Liver (tissue), 9 donors: ENCODE data around the gene WDR31. TPM values are rescaled to one million over a fixed set of nuclear protein-coding genes. Genes with fewer than 3 reads are reported as not detected.

Experiments
- DNase-seq: peaks from one replicate; pipeline ENCODE4 v3.0.0-alpha.2; 2017; ENCODE audit warnings: low spot score
- H3K27ac ChIP-seq, 2 donors: one replicate each; pipeline ENCODE4 v1.7.0; 2013; ENCODE audit warnings: inconsistent platforms in 2 of 2, low read length in 2 of 2, control low read depth in 1 of 2, low read depth in 1 of 2, mild to moderate bottlenecking in 1 of 2
- H3K27me3 ChIP-seq, 4 donors: one replicate each; pipeline versions ENCODE4 v1.6.1 to v1.7.0; 2013; ENCODE audit warnings: low read length in 3 of 4, inconsistent platforms in 1 of 4, mild to moderate bottlenecking in 1 of 4, moderate library complexity in 1 of 4; ENCODE audit not compliant: control insufficient read depth in 4 of 4, insufficient read depth in 4 of 4
- H3K36me3 ChIP-seq, 4 donors: one replicate each; pipeline versions ENCODE4 v1.6.1 to v1.7.0; 2013; ENCODE audit warnings: low read length in 3 of 4, mild to moderate bottlenecking in 3 of 4, low read depth in 1 of 4, moderate library complexity in 1 of 4; ENCODE audit not compliant: control insufficient read depth in 4 of 4, insufficient read depth in 3 of 4
- H3K4me1 ChIP-seq, 4 donors: one replicate each; pipeline versions ENCODE4 v1.6.1 to v1.7.0; 2013; ENCODE audit warnings: low read length in 3 of 4, mild to moderate bottlenecking in 3 of 4, moderate library complexity in 1 of 4; ENCODE audit not compliant: control insufficient read depth in 4 of 4, insufficient read depth in 4 of 4
- H3K4me3 ChIP-seq, 3 donors: one replicate each; pipeline versions ENCODE4 v1.6.1 to v1.7.0; 2013; ENCODE audit warnings: low read length in 3 of 3, control low read depth in 1 of 3, low read depth in 1 of 3, mild to moderate bottlenecking in 1 of 3
- H3K9ac ChIP-seq, 2 donors: one replicate each; pipeline ENCODE4 v1.7.0; 2013; ENCODE audit warnings: low read length in 2 of 2, mild to moderate bottlenecking in 2 of 2, moderate library complexity in 2 of 2, control low read depth in 1 of 2, low read depth in 1 of 2
- H3K9me3 ChIP-seq, 4 donors: one replicate each; pipeline versions ENCODE4 v1.6.1 to v1.7.0; 2013; ENCODE audit warnings: low read length in 3 of 4; ENCODE audit not compliant: control insufficient read depth in 4 of 4
- ATF3 ChIP-seq: IDR thresholded peaks from 2 replicates; pipeline ENCODE4 v1.6.1; 2016; ENCODE audit warnings: antibody characterized with exemption
- CTCF ChIP-seq: fragments of 150-350 bp; IDR thresholded peaks from 2 replicates; pipeline ENCODE4 v1.5.1; 2017; ENCODE audit warnings: improper control_type of control experiment, low read depth, low read length; ENCODE audit not compliant: missing input control
- EGR1 ChIP-seq, 2 donors: IDR thresholded peaks; 2 replicates each; pipeline ENCODE4 v1.6.1; 2016 to 2018; ENCODE audit warnings: antibody characterized with exemption in 2 of 2, low read depth in 2 of 2
- FOXA1 ChIP-seq: IDR thresholded peaks from 2 replicates; pipeline ENCODE4 v1.6.1; 2016; ENCODE audit warnings: antibody characterized with exemption
- FOXA2 ChIP-seq: IDR thresholded peaks from 2 replicates; pipeline ENCODE4 v1.6.1; 2016; ENCODE audit warnings: antibody characterized with exemption
- HNF4A ChIP-seq, 2 donors: conservative IDR thresholded peaks; 2 replicates each; pipeline ENCODE4 v1.6.1; 2016; ENCODE audit warnings: antibody characterized with exemption in 2 of 2, mild to moderate bottlenecking in 2 of 2
- HNF4G ChIP-seq: IDR thresholded peaks from 2 replicates; pipeline ENCODE4 v1.6.1; 2016; ENCODE audit warnings: antibody characterized with exemption
- JUND ChIP-seq, 2 donors: IDR thresholded peaks; 2 replicates each; pipeline ENCODE4 v1.6.1; 2016; ENCODE audit warnings: antibody characterized with exemption in 2 of 2
- MAX ChIP-seq: IDR thresholded peaks from 2 replicates; pipeline ENCODE4 v1.6.1; 2016; ENCODE audit warnings: antibody characterized with exemption
- NR2F2 ChIP-seq: IDR thresholded peaks from 2 replicates; pipeline ENCODE4 v1.6.1; 2016; ENCODE audit warnings: antibody characterized with exemption
- RAD21 ChIP-seq, 2 donors: IDR thresholded peaks; 2 replicates each; pipeline ENCODE4 v1.6.1; 2016; ENCODE audit warnings: antibody characterized with exemption in 2 of 2, mild to moderate bottlenecking in 2 of 2
- RXRA ChIP-seq, 2 donors: IDR thresholded peaks; 2 replicates each; pipeline ENCODE4 v1.6.1; 2017 to 2018; ENCODE audit warnings: antibody characterized with exemption in 2 of 2, mild to moderate bottlenecking in 1 of 2
- SP1 ChIP-seq: IDR thresholded peaks from 2 replicates; pipeline ENCODE4 v1.6.1; 2018; ENCODE audit warnings: antibody characterized with exemption, mild to moderate bottlenecking
- TAF1 ChIP-seq: conservative IDR thresholded peaks from 2 replicates; pipeline ENCODE4 v1.6.1; 2016; ENCODE audit warnings: antibody characterized with exemption, mild to moderate bottlenecking
- YY1 ChIP-seq: IDR thresholded peaks from 2 replicates; pipeline ENCODE4 v1.6.1; 2016; ENCODE audit warnings: antibody characterized with exemption, mild to moderate bottlenecking
- ZBTB33 ChIP-seq: IDR thresholded peaks from 2 replicates; pipeline ENCODE4 v1.6.1; 2016; ENCODE audit warnings: antibody characterized with exemption
- WGBS: extraction: QIAGEN DNeasy Blood & Tissue Kit; methylation state at CpG from one replicate; pipeline ENCODE4 v1.1.7; 2013; 5-methylcytosine and 5-hydroxymethylcytosine counted together
- polyA plus RNA-seq, 2 donors: library from polyadenylated mRNA; stranded (reverse) in 1 of 2; unstranded in 1 of 2; fragments of 200-250 nt in 1 of 2; fragments of >200 nt in 1 of 2; fragmentation: Nextera tagmentation in 1 of 2; extraction: Ambion mirVana in 1 of 2; gene quantifications; one replicate each; pipeline versions ENCODE4 v1.2.1 to v1.2.3, GENCODE V29; 2013 to 2015
- total RNA-seq, 2 donors: library from RNA; depleted of rRNA; stranded (reverse); fragments of >200 nt; gene quantifications; one replicate each; pipeline ENCODE4 v1.2.3, GENCODE V29; 2014
- TF ChIP-seq, protein P1 (sequence below): IDR thresholded peaks from 2 replicates; pipeline ENCODE4 v1.6.1; 2016; ENCODE audit warnings: antibody characterized with exemption, mild to moderate bottlenecking
- donor health status: healthy.
- donor health status: healthy.
- donor health status: healthy.
- donor health status: healthy.
- donor health status: healthy.

The WDR31 gene
- total and polyA plus RNA-seq, 4 donors, result 1.1 to 3.2 (median 1.2) TPM

GRCh38 chr9:113298924-113299770 lies 40.9 kb downstream of the WDR31 start:
- Histone ChIP-seq H3K4me3 (no peak overlapping the region), H3K9me3 (no peaks in the 10 kb centered on the region), H3K27ac (no peak overlapping the region), H3K9ac (no peak overlapping the region), H3K36me3 (no peaks in the 10 kb centered on the region), H3K27me3 (no peaks in the 10 kb centered on the region), H3K4me1 (no peaks in the 10 kb centered on the region)
- 91% methylated on average over 15 of the region's 15 CpGs for WGBS
- DNase-seq, result no peak
- no peak for TF ChIP-seq RAD21 (IDR thresholded peaks at IDR 0.05)
- no peak for TF ChIP-seq JUND (IDR thresholded peaks at IDR 0.05)

- TF ChIP-seq FOXA2 (no peak), ZBTB33 (no peak), YY1 (no peak), SP1 (no peak), RXRA (IDR thresholded peaks at IDR 0.05) (no peak), TAF1 (no peak), CTCF (no peak), MAX (no peak), JUND (IDR thresholded peaks at IDR 0.05) (no peak), HNF4A (conservative IDR thresholded peaks at IDR 0.05) (no peak), HNF4G (no peak), EGR1 (IDR thresholded peaks at IDR 0.05; ENCODE audit: low read depth in 2 of 2) (no peak), ATF3 (no peak), FOXA1 (no peak), RAD21 (IDR thresholded peaks at IDR 0.05) (no peak), NR2F2 (no peak)
- TF ChIP-seq, protein P1, sequence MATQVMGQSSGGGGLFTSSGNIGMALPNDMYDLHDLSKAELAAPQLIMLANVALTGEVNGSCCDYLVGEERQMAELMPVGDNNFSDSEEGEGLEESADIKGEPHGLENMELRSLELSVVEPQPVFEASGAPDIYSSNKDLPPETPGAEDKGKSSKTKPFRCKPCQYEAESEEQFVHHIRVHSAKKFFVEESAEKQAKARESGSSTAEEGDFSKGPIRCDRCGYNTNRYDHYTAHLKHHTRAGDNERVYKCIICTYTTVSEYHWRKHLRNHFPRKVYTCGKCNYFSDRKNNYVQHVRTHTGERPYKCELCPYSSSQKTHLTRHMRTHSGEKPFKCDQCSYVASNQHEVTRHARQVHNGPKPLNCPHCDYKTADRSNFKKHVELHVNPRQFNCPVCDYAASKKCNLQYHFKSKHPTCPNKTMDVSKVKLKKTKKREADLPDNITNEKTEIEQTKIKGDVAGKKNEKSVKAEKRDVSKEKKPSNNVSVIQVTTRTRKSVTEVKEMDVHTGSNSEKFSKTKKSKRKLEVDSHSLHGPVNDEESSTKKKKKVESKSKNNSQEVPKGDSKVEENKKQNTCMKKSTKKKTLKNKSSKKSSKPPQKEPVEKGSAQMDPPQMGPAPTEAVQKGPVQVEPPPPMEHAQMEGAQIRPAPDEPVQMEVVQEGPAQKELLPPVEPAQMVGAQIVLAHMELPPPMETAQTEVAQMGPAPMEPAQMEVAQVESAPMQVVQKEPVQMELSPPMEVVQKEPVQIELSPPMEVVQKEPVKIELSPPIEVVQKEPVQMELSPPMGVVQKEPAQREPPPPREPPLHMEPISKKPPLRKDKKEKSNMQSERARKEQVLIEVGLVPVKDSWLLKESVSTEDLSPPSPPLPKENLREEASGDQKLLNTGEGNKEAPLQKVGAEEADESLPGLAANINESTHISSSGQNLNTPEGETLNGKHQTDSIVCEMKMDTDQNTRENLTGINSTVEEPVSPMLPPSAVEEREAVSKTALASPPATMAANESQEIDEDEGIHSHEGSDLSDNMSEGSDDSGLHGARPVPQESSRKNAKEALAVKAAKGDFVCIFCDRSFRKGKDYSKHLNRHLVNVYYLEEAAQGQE, result no peak
- Histone ChIP-seq H3K27me3 (no peaks in the 10 kb centered on the region), H3K9me3 (no peaks in the 10 kb centered on the region)
These were observed 41.8 kb downstream of the WDR31 start for GRCh38 chr9:113298311-113298710.

More at GRCh38 chr9:113298311-113298710, 41.8 kb downstream of the WDR31 start:
- DNase-seq, result no peak
- Histone ChIP-seq H3K36me3 (peaks cover 0 to 4% (median 3%) of the 10 kb centered on the region in 4 donors), H3K9ac (no peak overlapping the region), H3K4me1 (no peaks in the 10 kb centered on the region), H3K4me3 (no peak overlapping the region), H3K27ac (no peak overlapping the region)
- 93% methylated on average over 8 of the region's 8 CpGs for WGBS
